Panc1 (cell line): ENCODE results near the gene MRPS21. TPM values are rescaled to one million over a fixed set of nuclear protein-coding genes. Genes with fewer than 3 reads are reported as not detected.

Source experiments
- ATAC-seq: fragments of 200-7000 bp; cut with Tn5 transposase; 2 replicates; pipeline ENCODE4 v1.9.1; 2020; ENCODE audit warnings: mild to moderate bottlenecking, moderate library complexity
- BruUV-seq: library from RNA; stranded (reverse); fragments of 400-500 nt; replicated peaks from 2 replicates; lab custom pipeline; 2021; lab: Mats Ljungman, UMichigan
- CTCF ChIA-PET: fragments of 300-600 bp; sonication (Branson Sonifier 250); formaldehyde crosslinking; loops from one replicate; lab custom pipeline; 2022; ENCODE audit warnings: antibody characterized with exemption; lab: Charles Lee
- POLR2A ChIA-PET: fragments of 300-600 bp; sonication (Branson Sonifier 250); formaldehyde crosslinking; loops from one replicate; lab custom pipeline; 2022; ENCODE audit warnings: antibody characterized with exemption; lab: Charles Lee
- DNase-seq: peaks from one replicate; pipeline ENCODE4 v3.0.0-alpha.2; 2010; ENCODE audit warnings: low read depth, low spot score
- H3K27ac ChIP-seq: 2 replicates; pipeline ENCODE4 v1.5.1; 2011; ENCODE audit warnings: mild to moderate bottlenecking, low read length, inconsistent platforms
- H3K27me3 ChIP-seq: fragments of 200-500 bp; sonication (Bioruptor generic); 2 replicates; pipeline ENCODE4 v1.6.0; 2014; ENCODE audit warnings: low read length, inconsistent platforms; ENCODE audit not compliant: control insufficient read depth, insufficient read depth
- H3K36me3 ChIP-seq: fragments of 200-500 bp; sonication (Bioruptor generic); 2 replicates; pipeline ENCODE4 v1.5.1; 2014; ENCODE audit warnings: inconsistent platforms, mild to moderate bottlenecking, low read length, moderate library complexity; ENCODE audit not compliant: control insufficient read depth, insufficient read depth
- H3K4me1 ChIP-seq: 2 replicates; pipeline ENCODE4 v1.5.1; 2011; ENCODE audit warnings: inconsistent platforms, mild to moderate bottlenecking, low read length, moderate library complexity; ENCODE audit not compliant: control insufficient read depth, insufficient read depth
- H3K4me3 ChIP-seq, 2 experiments: 2 replicates each; pipeline ENCODE4 v1.5.1; 2011 to 2012; ENCODE audit warnings: low read depth in 2 of 2, low read length in 2 of 2, mild to moderate bottlenecking in 2 of 2, inconsistent platforms in 1 of 2, moderate library complexity in 1 of 2
- H3K9me3 ChIP-seq: fragments of 200-500 bp; sonication (Bioruptor generic); 2 replicates; pipeline ENCODE4 v1.5.1; 2014; ENCODE audit warnings: low read depth, mild to moderate bottlenecking, inconsistent platforms, low read length, moderate library complexity; ENCODE audit not compliant: control insufficient read depth, insufficient read depth
- POLR2AphosphoS5 ChIP-seq: IDR thresholded peaks from 2 replicates; pipeline ENCODE4 v1.6.1; 2012; ENCODE audit warnings: mild to moderate bottlenecking, low read depth, low read length, moderate library complexity
- TCF7L2 ChIP-seq: IDR thresholded peaks from 2 replicates; pipeline ENCODE4 v1.6.1; 2011; ENCODE audit warnings: mild to moderate bottlenecking, low read depth, low read length, inconsistent platforms
- in situ Hi-C: cut with HindIII; loops from 2 replicates; pipeline ENCODE4 v1.10.0; 2016; ENCODE audit warnings: low sequenced_read_pairs, low pct_unique_long_range_greater_than_20kb
- intact Hi-C: fragments of 100-400 bp; cut with micrococcal nuclease; formaldehyde crosslinking; loops from one replicate; pipeline ENCODE4 v1.10.0; 2022; ENCODE audit not compliant: unreplicated experiment
- total RNA-seq: library from RNA; stranded (reverse); gene quantifications from one replicate; pipeline ENCODE4 v1.2.1, GENCODE V29; 2021; ENCODE audit not compliant: unreplicated experiment
- TF ChIP-seq, protein P1 (sequence below): fragments of 450-650 bp; IDR thresholded peaks from 2 replicates; pipeline ENCODE4 v1.5.1; 2017; ENCODE audit warnings: mild to moderate bottlenecking
- TF ChIP-seq, protein P2 (sequence below), 2 experiments: IDR thresholded peaks; 2 replicates each; pipeline ENCODE4 v1.6.1; 2011 to 2012; ENCODE audit warnings: low read depth in 2 of 2, control low read depth in 1 of 2, low read length in 1 of 2, mild to moderate bottlenecking in 1 of 2, moderate library complexity in 1 of 2; ENCODE audit not compliant: insufficient read depth in 1 of 2

The MRPS21 gene
- total RNA-seq, 1 experiment from 2014 or later: 68.2 TPM

DNA sequence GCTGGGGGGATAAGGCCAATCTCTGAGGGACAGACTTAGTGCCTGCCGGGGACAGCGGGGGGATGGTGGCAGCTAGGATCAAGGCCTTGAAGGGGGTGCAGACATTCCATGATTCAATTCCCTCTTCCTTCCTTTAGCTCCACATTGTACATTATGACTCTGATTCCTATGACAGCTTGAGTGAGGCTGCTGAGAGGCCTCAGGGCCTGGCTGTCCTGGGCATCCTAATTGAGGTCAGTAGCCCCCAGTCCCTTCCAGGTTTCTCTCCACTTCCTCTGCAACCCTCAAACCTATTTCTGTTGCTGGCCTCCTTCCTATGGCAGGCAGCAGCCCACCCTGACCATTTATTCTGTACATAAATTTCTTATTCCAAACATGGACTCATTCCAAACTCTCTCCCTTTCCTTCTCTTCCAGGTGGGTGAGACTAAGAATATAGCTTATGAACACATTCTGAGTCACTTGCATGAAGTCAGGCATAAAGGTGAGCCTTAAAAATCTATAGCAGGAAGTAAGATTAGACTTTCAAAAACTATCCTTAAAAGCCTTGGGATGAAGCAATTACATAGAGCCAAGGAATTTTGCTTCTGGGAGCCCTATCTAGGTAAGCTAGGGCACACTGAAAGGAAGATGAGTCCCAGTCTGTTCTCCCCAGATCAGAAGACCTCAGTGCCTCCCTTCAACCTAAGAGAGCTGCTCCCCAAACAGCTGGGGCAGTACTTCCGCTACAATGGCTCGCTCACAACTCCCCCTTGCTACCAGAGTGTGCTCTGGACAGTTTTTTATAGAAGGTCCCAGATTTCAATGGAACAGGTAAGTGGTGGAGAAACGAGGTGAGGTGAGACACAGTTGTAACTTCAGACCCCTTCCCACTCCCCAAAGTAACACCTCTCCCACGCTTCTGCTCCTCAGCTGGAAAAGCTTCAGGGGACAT lies 31.0 kb upstream of the MRPS21 start:
- POLR2A ChIA-PET: interaction anchor here (0.5 to 0.6 kb wide), 2 partner anchors 12 to 272 kb away, joined by 5 read pairs; no protein-coding TSS in a partner anchor
- H3K27me3 ChIP-seq: no peaks in the 10 kb centered on the region
- intact Hi-C loops (no loop called here), in situ Hi-C loops (no loop called here)
- BruUV-seq: no TSS peak
- H3K4me1 ChIP-seq: peaks cover 6% of the 10 kb centered on the region
- no peak for TF ChIP-seq POLR2AphosphoS5
- TF ChIP-seq, protein P1, sequence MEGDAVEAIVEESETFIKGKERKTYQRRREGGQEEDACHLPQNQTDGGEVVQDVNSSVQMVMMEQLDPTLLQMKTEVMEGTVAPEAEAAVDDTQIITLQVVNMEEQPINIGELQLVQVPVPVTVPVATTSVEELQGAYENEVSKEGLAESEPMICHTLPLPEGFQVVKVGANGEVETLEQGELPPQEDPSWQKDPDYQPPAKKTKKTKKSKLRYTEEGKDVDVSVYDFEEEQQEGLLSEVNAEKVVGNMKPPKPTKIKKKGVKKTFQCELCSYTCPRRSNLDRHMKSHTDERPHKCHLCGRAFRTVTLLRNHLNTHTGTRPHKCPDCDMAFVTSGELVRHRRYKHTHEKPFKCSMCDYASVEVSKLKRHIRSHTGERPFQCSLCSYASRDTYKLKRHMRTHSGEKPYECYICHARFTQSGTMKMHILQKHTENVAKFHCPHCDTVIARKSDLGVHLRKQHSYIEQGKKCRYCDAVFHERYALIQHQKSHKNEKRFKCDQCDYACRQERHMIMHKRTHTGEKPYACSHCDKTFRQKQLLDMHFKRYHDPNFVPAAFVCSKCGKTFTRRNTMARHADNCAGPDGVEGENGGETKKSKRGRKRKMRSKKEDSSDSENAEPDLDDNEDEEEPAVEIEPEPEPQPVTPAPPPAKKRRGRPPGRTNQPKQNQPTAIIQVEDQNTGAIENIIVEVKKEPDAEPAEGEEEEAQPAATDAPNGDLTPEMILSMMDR: no peak
- no peak overlapping the region for H3K4me3 ChIP-seq
- CTCF ChIA-PET: no interaction called here
- no peaks in the 10 kb centered on the region for H3K9me3 ChIP-seq
- H3K36me3 ChIP-seq: peaks cover 10% of the 10 kb centered on the region
- H3K27ac ChIP-seq: no peak overlapping the region
- DNase-seq: no peak
- peak; percentile 39; the same call in 1 of the 2 replicates for ATAC-seq

DNA sequence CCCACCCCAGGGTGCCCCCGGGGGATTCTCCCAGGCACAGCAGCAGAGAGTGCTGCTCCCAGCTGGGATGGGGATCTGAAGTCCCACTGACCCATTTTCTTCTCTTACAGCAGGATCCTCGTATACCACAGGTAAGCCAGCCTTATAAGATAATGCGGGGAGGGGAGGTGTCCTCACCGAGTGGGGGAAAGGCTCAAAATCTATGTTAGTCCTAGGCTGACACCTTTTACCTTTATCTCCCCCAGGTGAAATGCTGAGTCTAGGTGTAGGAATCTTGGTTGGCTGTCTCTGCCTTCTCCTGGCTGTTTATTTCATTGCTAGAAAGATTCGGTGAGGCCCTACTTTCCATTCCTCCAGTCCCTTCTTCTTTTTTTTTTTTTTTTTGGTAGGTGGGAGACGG lies 30.1 kb upstream of the MRPS21 start:
- CTCF ChIA-PET: no interaction called here
- TF ChIP-seq, protein P2, sequence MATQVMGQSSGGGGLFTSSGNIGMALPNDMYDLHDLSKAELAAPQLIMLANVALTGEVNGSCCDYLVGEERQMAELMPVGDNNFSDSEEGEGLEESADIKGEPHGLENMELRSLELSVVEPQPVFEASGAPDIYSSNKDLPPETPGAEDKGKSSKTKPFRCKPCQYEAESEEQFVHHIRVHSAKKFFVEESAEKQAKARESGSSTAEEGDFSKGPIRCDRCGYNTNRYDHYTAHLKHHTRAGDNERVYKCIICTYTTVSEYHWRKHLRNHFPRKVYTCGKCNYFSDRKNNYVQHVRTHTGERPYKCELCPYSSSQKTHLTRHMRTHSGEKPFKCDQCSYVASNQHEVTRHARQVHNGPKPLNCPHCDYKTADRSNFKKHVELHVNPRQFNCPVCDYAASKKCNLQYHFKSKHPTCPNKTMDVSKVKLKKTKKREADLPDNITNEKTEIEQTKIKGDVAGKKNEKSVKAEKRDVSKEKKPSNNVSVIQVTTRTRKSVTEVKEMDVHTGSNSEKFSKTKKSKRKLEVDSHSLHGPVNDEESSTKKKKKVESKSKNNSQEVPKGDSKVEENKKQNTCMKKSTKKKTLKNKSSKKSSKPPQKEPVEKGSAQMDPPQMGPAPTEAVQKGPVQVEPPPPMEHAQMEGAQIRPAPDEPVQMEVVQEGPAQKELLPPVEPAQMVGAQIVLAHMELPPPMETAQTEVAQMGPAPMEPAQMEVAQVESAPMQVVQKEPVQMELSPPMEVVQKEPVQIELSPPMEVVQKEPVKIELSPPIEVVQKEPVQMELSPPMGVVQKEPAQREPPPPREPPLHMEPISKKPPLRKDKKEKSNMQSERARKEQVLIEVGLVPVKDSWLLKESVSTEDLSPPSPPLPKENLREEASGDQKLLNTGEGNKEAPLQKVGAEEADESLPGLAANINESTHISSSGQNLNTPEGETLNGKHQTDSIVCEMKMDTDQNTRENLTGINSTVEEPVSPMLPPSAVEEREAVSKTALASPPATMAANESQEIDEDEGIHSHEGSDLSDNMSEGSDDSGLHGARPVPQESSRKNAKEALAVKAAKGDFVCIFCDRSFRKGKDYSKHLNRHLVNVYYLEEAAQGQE (IDR thresholded peaks at IDR 0.05; ENCODE audit: insufficient read depth in 1 of 2, low read depth in 2 of 2, low read length in 1 of 2): no peak
- TF ChIP-seq TCF7L2: no peak
- TF ChIP-seq, protein P1: no peak
- TF ChIP-seq POLR2AphosphoS5: peak; percentile 60; the same call in 1 of the 2 replicates
- ATAC-seq: no peak; the same call in 1 of the 2 replicates
- in situ Hi-C loops (no loop called here), intact Hi-C loops (no loop called here)
- Histone ChIP-seq H3K9me3 (no peaks in the 10 kb centered on the region), H3K36me3 (peaks cover 14% of the 10 kb centered on the region), H3K4me1 (peaks cover 9% of the 10 kb centered on the region), H3K27ac (no peak overlapping the region), H3K4me3 (no peak overlapping the region), H3K27me3 (no peaks in the 10 kb centered on the region)
- BruUV-seq: no TSS peak
- POLR2A ChIA-PET: no interaction called here
- no peak for DNase-seq
